Activated CD8-positive, alpha-beta memory T cell treated with anti-CD3 and anti-CD28 coated beads for 24 hours (primary cell): Measurements from ENCODE around the gene PPIL6.

Experiments
- DNase-seq: peaks from one replicate; pipeline ENCODE4 v3.0.0-alpha.2; 2020

PPIL6 gene

GRCh38 chr6:109449064-109449794 is 8.8 kb upstream of the PPIL6 start:
- peak; percentile 57 for DNase-seq

GRCh38 chr6:109448615-109449014 is 8.2 kb upstream of the PPIL6 start:
- peak; percentile 55 for DNase-seq

GRCh38 chr6:109447878-109448555 is 7.6 kb upstream of the PPIL6 start:
- DNase-seq: peak; percentile 56

- DNase-seq: peak; percentile 53
Measured at GRCh38 chr6:109447087-109447486, 6.7 kb upstream of the PPIL6 start.

GRCh38 chr6:109446541-109446940 is 6.1 kb upstream of the PPIL6 start:
- peak; percentile 37 for DNase-seq

GRCh38 chr6:109446072-109446471 is 5.6 kb upstream of the PPIL6 start:
- no peak for DNase-seq

GRCh38 chr6:109445382-109445781 is 5.0 kb upstream of the PPIL6 start:
- DNase-seq: no peak

GRCh38 chr6:109443425-109443950 is 3.1 kb upstream of the PPIL6 start:
- no peak for DNase-seq

GRCh38 chr6:109442393-109442924 is 2.0 kb upstream of the PPIL6 start:
- DNase-seq: no peak

- peak; percentile 79 for DNase-seq
Measured at GRCh38 chr6:109441069-109441816, 815 bp upstream of the PPIL6 start.

GRCh38 chr6:109436041-109436440 is 4.4 kb downstream of the PPIL6 start:
- no peak for DNase-seq

GRCh38 chr6:109434456-109434855 is 6.0 kb downstream of the PPIL6 start:
- no peak for DNase-seq

GRCh38 chr6:109429496-109429895 is 10.9 kb downstream of the PPIL6 start:
- DNase-seq: no peak

GRCh38 chr6:109428889-109429477 is 11.4 kb downstream of the PPIL6 start:
- no peak for DNase-seq

GRCh38 chr6:109424946-109425345 is 15.5 kb downstream of the PPIL6 start:
- no peak for DNase-seq

GRCh38 chr6:109421184-109421583 is 19.2 kb downstream of the PPIL6 start:
- DNase-seq: no peak

GRCh38 chr6:109420751-109421150 is 19.7 kb downstream of the PPIL6 start:
- DNase-seq: no peak

- DNase-seq: no peak
Measured at GRCh38 chr6:109417646-109418045, 22.8 kb downstream of the PPIL6 start.

GRCh38 chr6:109411034-109411433 is 29.4 kb downstream of the PPIL6 start:
- no peak for DNase-seq

GRCh38 chr6:109406196-109406595 is 34.2 kb downstream of the PPIL6 start:
- DNase-seq: no peak

- DNase-seq: no peak
Measured at GRCh38 chr6:109397020-109397419, 43.4 kb downstream of the PPIL6 start.

- DNase-seq: no peak
Measured at GRCh38 chr6:109396046-109396718, 44.2 kb downstream of the PPIL6 start.
